HG03045 (cell line): ENCODE measurements around the gene ABCC2.
"Not testable (repeated sequence)": the region's sequence is repeated elsewhere in the genome, so short reads cannot be mapped to it uniquely, and the experiment has no call there.

ENCODE experiments used
- ATAC-seq: cut with Tn5 transposase; IDR thresholded peaks from one replicate; pipeline ENCODE4 v1.9.1; 2021; ENCODE audit warnings: mild to moderate bottlenecking, moderate library complexity; ENCODE audit not compliant: unreplicated experiment

Gene ABCC2

DNA sequence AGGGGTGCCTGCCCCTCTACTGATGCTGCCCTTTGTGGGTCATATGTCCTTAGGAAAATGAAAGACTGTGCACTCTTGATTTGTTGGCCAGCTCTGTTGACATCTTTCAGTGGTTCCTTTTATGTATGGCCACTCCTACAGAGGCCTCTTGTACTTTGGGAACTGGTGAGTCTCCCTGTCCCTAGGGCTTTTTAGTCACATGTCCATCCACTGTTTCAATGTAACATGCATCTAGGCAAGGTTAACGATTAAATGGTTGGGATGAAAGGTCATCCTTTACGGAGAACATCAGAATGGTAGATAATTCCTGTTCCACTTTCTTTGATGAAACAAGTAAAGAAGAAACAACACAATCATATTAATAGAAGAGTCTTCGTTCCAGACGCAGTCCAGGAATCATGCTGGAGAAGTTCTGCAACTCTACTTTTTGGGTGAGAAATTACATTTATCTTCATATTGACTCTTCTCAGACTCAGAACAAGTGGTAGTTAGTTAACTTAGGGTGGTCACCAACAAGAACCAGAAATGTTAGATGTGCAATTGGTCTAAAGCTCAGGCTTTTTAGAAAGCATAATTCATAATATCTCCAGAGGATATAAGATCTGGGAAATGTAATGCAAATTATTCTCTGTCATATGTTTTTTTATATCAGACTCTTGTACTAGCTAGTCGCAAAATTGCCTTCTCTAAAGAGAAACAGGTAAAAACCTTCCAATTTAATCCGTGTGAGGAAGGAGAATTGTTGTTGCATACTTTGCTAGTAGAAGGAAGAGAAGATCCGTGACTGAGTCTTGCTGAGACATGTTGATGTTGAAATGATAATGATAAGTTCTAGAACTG, at the start of gene ABCC2:
ABCC2 (plus strand) TSS at position 194 of the 840 bp plus-strand sequence; CDS start at position 399, 205 bp downstream.
- no peak for ATAC-seq

GRCh38 chr10:99733366-99733765, 49.1 kb upstream of the ABCC2 start:
- no peak for ATAC-seq

GRCh38 chr10:99734111-99734510, 48.3 kb upstream of the ABCC2 start:
- not testable (repeated sequence) for ATAC-seq

GRCh38 chr10:99740260-99740659, 42.2 kb upstream of the ABCC2 start:
- ATAC-seq, result no peak

GRCh38 chr10:99740933-99741559, 41.4 kb upstream of the ABCC2 start:
- ATAC-seq, result no peak

- no peak for ATAC-seq
Measured at GRCh38 chr10:99742254-99742653, 40.2 kb upstream of the ABCC2 start.

GRCh38 chr10:99742701-99743100, 39.7 kb upstream of the ABCC2 start:
- ATAC-seq, result no peak

- no peak for ATAC-seq
Measured at GRCh38 chr10:99743841-99744240, 38.6 kb upstream of the ABCC2 start.

GRCh38 chr10:99746166-99746565, 36.3 kb upstream of the ABCC2 start:
- not testable (repeated sequence) for ATAC-seq

DNA sequence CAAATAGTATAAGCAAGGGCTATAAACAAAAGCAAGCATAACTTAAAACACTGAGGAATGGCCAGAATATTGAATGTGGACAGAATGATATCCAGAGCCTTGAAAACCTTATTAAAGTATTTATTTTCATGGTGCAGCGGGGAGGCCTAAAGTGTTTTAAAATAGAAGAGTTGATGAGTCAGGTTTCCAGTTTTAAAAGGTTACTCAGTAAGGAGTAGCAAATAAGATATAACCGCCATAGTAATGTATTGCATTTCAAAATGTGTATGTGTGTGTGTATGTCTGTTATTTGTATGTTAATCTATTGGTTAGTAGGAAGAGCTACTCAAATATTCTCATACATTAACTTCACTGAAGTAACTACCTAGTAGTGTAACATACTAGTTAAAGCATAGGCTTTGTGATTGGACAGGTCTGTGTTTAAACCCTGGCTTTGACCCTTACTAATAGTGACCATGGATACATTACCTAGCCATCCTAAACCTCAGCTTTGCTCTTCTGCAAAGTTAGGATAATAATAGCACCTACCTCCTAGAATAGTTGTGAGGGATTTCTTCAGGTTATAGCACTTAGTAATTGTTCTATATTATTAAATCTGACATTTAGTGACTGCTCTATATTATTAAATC, 33.5 kb upstream of the ABCC2 start:
- ATAC-seq, result no peak

GRCh38 chr10:99750641-99751040, 31.8 kb upstream of the ABCC2 start:
- ATAC-seq, result no peak

DNA sequence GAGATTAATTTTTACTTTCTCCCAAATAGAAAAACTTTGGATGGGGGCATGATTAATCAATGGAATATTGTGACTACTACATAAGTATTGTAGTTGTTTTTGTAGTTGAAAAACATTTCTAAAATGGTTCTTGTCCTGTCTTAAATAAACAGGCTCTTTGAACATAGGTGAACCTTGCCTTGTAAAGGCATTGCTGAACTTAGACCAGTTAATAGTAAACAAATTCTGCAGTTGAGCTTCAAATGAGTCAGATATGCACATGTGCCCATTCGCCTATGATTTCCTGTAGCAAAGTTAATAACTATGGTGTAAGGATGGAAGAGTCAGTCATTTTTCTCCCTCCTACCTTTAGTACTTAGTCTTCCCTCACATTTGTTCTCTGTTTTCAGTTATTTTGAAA, 27.8 kb upstream of the ABCC2 start:
- no peak for ATAC-seq

DNA sequence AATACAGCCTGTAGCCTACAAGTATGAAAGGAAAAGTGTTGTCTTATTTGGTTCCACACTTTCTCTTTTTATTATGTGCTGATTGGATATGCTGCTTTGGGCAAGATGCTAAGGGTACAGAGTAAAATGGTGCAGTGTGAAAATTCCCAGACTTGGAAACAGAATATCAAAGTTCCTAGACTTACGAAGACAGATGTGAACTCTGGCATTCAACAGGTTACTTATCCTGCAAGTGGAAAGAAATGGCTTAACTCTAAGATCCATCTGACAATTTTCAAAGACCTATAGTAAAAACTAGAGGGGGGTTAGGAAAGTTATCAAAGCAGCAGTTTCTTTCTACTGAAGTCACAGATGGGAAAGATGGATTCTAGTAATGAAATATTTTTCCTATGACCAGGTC, 26.3 kb upstream of the ABCC2 start:
- no peak for ATAC-seq

DNA sequence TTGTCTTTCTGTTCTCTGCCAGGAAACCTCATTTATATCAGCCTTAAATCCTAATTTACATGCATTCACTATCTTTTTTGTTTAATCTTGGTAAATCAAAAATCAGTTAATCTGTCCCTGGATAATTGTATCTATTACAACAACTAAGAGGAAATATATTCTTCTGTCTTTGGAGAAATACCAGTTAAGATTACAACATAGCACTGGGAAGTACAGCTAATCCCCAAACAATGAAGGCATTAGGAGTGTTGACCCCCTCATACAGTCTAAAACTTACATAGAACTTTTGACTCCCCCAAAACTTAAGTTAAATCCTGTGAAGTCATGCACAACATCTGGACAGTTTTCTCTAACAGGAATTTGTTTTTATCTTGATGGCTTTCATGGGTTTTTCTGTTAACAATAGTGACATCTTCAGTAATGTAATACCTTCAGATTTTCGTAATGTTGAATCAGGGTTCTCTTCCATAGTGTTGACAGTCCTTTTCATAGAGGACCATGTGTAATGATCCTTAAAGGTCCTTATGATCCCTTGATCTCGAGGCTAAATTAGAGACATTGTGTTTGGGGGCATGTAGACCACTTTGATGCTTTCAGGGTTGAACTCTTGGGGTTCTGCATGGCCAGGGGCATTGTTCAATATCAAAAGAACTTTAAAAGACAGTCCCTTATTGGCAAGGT, 24.1 kb upstream of the ABCC2 start:
- no peak for ATAC-seq

DNA sequence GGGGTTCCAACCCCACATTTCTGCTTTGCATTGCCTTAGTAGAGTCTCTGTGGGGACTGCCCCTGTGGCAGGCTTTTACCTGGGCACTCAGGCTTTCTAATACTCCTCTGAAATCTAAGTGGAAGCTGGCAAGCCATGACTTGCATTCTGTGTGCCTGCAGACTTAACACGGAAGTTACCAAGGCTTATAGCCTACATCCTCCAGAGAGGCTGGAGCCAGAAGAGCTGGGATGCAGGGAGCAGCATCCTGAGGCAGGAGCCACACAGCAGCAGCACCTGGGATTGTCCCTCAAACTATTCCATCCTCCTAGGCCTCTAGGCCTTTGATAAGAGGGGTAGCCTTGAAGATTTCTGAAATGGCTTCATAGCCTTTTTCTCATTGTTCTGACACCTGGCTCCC, 22.1 kb upstream of the ABCC2 start:
- ATAC-seq, result no peak

DNA sequence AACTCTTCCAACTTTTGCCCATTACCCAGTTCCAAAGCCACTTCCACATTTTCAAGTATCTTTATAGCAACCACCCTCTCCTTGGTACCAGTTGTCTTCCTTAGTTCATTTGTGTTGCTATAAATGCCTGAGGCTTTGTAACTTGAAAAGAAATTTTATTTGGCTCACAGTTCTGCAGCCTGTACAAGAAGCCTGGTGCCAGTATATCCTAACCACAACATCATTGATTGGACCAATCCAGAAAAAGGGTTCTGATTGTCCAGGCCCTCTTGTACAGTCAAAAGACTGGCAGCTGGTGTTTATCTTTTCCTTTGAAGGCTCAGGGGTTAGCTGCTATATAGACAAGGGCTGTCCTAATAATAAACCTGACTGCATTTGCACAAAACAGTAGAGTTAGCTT, 21.1 kb upstream of the ABCC2 start:
- no peak for ATAC-seq

DNA sequence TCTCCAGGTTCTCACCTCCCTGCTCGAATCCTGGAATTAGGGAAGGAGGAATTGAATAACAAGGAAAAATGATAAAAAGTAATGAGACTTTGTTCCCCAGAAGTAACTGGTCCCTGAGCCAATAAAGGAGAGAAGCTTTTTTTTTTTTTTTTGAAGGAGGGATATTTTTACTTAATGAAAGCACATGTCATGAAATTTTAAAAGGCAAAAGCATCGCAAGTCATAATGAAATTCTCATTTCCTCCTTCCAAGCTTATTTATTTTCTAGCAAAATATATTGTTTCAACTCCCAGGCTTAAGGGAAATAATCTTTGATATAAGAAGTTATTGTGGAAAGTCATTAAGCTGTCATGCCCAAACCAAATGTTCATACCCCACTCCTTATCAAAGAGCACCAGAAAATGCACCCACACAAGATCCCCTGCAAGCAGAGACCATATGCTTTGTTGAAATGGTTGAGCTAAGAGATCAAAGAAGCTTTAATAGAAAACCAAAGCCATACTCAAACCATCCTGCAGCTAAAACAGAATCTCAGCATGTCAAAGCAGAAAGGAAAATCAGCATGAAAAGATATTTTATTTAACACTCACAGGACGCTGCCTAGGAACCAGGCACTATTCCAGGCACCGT, 16.7 kb upstream of the ABCC2 start:
- no peak for ATAC-seq

GRCh38 chr10:99766302-99766681, 16.1 kb upstream of the ABCC2 start:
- no peak for ATAC-seq

DNA sequence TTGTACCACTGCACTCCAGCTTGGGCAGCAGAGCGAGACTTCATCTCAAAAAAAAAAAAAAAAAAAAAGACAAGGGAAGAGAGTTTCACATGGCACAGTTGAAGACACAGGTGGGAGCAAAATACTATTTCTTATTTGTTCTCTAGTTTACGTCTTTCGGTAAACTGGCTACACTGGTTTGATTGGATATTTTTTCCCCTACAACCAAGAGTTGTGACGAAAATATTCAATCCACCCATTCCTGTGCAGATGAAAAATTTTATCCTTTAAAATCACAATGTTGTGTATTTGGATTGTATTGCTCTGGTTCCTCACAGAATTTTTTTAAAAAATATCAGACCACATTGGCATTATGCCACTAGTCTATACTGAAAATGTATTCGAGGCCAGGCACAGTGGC, 14.5 kb upstream of the ABCC2 start:
- no peak for ATAC-seq

GRCh38 chr10:99768556-99768955, 13.9 kb upstream of the ABCC2 start:
- ATAC-seq, result no peak

DNA sequence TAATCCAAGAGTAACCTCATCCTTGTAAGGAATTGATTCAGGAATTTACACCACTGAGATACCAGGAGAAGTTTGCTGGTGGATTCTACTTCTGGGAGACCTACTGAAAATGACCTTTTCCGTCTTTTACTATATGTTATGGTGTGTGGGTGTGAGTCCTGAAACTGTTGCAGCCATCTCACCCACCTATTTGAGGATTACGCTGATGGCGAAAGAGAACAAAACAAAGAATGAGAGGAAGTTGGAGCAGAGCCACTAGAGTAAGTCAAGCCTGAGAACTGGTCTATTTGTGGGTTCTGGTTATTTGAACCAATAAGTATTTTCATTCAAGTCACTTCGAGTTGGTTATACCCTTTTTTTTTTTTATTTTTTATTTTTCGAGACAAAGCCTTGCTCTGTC, 12.7 kb upstream of the ABCC2 start:
- no peak for ATAC-seq
